ENCODE data around the gene PACSIN2.

DNA sequence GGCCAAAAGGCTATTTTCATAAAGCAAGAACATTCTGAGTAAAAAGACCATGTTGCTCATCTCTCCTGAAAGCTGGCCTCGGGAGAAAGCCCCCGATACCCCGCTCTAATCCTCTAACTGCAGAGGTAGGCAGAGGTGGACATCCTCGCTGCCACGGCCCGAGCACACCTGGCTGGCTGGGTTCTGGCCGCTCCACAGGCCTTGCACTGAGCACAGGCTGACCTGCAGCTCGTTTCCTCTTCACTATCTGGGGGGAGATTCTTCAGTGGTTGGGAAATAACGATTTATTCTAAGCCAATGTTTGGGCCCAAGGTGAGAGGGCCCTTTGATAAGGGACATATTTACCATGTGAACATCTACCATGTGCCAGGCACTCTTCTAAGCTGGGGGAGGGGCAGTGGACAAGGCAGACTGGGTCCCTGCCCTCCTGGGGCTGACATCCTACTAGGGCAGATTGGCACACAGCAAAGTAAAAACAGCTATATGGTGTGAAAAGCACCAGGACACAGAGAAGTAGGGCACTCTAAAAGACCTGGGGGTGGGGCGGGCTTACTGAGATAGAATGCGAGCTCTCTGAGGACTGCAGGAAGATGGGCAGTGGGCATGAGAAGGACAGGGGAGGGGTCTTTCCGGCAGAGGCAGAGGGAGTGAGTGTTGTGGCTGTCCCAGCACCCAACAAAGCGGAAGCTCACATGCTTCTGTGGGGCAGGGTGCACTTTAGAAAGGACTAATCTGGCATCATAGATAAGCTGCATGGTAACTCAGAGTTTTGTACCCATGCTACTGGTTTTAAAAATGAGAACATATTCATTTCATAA is 92.4 kb downstream of the PACSIN2 start:
- TF ChIP-seq POLR2A (IDR thresholded peaks at IDR 0.05): no peak
- TF ChIP-seq, protein P1, sequence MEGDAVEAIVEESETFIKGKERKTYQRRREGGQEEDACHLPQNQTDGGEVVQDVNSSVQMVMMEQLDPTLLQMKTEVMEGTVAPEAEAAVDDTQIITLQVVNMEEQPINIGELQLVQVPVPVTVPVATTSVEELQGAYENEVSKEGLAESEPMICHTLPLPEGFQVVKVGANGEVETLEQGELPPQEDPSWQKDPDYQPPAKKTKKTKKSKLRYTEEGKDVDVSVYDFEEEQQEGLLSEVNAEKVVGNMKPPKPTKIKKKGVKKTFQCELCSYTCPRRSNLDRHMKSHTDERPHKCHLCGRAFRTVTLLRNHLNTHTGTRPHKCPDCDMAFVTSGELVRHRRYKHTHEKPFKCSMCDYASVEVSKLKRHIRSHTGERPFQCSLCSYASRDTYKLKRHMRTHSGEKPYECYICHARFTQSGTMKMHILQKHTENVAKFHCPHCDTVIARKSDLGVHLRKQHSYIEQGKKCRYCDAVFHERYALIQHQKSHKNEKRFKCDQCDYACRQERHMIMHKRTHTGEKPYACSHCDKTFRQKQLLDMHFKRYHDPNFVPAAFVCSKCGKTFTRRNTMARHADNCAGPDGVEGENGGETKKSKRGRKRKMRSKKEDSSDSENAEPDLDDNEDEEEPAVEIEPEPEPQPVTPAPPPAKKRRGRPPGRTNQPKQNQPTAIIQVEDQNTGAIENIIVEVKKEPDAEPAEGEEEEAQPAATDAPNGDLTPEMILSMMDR (IDR thresholded peaks at IDR 0.05): no peak

Measured in breast epithelium (tissue), 3 donors.